Hindlimb muscle (tissue), 1 donor: ENCODE results near the gene DNHD1. TPM values are rescaled to one million over a fixed set of nuclear protein-coding genes. Genes with fewer than 3 reads are reported as not detected.

ENCODE experiments used
- DNase-seq: peaks from one replicate; pipeline ENCODE4 v3.0.0-alpha.2; 2013
- polyA plus RNA-seq: library from polyadenylated mRNA; unstranded; fragments of 120-200 nt; gene quantifications from one replicate; pipeline ENCODE4 v1.2.1, GENCODE V29; 2013; ENCODE audit not compliant: insufficient read length

The DNHD1 gene
- polyA plus RNA-seq, 1 donor, result 8.8 TPM

DNA sequence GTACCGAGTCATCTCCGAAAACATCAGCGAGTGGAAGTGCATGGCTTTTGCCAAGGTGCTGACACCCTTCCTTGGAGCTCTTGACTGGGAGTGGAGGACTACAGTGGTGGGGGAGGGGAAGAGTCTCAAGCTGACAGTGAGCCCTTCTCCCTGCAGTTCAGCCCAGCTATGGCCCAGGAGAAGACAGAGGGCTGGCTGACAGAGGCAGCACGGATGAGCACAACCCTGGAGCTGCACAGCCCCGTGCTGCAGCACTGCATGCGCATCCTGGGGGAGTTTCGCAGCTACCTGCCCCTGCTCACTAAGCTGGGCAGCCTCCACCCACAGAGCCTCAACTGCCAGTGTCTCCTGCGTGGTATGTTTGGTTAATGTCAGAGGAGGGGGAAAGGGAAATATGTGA is 41.4 kb downstream of the DNHD1 start:
- no peak for DNase-seq

DNA sequence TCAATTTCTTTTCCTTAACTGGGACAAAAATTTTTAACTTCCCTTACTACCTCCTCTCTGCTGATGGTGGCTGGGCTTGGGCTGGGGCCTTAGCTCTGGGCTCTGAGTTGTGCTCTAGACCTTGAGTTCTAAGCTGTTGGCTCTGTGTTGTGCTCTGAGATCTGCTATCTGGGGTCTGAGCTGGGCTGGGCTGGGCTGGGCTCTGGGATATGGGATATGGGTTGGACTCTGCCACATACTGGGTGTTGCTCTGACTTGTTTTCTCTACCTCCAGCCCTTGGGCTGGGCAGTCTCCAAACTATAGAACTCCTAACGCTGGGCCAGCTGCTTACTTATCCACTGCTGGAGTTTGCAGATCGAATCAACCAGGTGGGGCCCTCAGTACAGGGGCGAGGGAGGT is 41.9 kb downstream of the DNHD1 start:
- DNase-seq, result no peak

DNA sequence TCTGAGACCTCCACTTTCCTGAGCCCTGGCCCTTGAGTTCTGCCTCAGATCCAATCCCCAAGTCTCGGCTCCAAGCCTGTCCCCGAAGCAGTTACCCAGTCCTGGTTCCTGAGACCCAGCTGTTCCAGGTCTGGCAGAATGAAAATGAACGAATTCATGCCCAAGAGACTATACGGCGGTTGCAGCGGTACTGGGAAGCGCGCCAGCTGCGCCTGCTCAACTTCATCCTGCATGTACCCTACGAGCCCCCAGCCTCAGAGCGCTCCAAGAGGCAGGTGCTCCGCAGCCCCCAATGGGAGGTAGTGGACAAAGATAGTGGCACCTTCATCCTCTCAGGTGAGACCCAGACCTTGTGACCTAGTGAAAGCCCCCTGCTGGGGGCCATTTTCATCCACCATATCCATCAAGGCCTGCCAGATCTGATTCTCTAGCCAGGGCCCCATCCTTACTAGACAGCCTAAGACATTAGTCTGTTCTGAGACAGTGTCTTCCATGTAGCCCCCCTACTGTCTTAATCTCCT is 42.7 kb downstream of the DNHD1 start:
- no peak for DNase-seq

DNA sequence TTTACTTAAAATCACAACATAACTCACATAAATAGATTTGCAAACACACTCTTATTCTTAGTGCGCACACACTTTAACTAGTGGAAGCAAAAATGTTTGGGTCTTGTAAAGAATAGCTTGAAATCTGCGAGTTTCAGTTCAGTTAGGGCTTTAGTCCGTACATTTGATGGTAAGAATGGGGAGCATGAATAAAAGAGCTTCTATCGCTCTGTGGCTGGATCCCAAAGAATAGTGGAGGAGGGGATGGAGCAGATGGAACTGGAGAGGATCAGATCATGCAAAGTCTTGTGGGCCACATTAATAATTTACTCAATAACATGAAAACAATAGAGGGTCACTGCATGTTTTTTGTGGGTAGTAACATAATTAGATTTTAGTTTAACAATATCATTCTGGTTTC is 44.3 kb downstream of the DNHD1 start:
- DNase-seq, result no peak

DNA sequence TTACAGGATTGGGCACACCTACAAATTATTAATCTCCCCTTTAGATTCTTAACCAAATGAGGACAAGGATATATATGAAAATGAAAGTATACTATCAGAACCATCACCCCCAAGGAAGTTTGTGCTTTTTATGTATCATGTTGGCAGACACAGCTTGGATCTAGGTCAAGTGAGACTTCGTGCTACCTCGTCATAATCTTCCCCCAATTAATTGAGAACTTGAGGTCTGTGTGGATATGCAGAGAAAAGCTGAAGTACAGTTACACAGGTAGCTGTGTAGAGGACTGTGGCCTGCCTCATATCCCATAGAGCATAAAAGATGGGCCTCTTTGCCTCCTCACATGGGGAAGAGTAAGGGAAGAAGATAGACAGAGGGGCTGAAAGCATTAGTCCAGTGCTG is 45.6 kb downstream of the DNHD1 start:
- no peak for DNase-seq

DNA sequence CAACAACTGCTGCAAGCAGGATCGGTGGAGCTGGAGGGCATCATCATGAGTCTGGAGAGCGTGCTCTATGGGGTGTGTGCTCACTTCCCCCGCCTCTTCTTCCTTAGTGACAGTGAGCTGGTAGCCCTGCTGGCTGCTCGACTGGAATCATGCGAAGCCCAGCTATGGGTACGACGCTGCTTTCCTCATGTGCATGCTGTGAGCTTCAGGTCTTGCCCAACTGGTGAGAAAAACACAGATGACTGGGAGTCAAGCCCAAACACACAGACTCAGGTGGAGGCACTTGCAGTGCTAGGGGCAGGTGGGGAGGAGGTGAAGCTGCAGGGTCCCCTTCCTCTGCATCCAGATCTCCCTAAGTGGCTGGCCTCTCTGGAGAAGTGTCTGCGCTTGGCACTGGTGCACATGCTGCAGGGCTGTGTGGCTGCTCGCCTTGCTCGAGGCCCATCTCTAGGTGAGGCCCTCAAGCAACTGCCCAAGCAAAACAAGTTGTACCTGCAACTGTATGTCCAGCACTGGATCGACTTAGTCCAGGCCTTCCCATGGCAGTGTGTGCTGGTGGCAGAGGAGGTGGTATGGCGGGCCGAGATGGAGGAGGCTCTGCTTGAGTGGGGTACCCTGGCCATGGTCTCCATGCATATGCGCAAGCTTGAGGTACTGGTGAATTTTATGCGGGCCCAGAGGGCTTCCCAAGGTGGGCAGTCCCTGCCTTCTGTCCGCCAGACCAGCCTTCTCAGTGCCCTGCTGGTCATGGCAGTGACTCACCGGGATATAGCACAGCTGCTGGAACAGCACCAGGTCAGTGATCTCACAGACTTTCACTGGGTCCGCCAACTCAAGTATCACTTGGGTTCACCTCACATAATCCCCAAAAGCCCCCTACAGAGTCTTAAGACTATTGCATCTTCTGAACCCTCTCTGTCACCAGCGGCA is 48.1 kb downstream of the DNHD1 start:
- DNase-seq, result no peak

DNA sequence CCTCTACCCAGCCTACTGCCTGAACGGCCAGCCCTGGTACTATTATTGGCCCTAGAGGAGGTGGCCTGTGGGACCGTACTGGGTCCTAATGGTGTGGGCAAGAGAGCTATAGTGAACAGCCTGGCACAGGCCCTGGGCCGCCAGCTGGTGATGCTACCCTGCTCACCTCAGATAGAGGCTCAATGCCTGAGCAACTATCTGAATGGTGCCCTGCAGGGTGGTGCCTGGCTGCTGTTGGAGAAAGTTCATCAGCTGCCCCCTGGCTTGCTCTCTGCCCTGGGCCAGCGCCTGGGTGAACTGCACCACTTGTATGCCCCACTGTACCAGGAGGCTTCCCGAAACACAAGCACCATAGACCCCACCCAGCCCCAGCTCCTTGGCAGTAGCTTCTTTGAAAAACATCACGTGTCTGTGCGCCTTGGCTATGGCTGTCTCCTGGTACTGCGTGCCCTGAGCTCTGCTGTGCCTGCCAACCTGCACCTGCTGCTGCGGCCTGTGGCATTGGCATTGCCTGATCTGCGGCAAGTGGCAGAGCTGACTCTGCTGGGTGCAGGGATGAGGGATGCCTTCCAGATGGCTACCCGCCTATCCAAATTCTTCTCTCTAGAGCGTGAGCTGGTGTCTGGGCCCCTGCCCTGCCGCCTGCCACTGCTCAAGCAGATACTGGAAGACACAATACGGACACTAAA is 49.0 kb downstream of the DNHD1 start:
- no peak for DNase-seq

- DNase-seq, result no peak
Measured at GRCh38 chr11:6546735-6547134, 49.7 kb downstream of the DNHD1 start.

DNA sequence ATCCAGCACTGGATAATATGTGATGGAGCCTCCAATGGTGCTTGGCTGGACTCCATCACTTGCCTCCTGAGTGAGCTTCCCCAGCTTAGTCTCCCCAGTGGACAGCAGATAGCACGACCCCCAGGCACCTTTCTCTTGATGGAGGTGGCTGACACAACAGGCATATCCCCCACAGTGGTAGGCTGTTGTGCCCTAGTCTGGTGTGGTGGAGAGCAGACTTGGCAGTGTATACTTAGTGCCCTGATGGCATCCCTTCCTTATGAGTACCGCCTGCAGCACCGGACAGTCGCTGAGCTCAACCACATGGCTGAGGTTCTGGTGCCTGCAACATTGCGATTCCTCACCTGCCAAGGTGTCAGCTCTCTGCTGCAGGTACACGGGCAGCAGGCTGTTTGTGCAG is 50.1 kb downstream of the DNHD1 start:
- DNase-seq, result no peak

DNA sequence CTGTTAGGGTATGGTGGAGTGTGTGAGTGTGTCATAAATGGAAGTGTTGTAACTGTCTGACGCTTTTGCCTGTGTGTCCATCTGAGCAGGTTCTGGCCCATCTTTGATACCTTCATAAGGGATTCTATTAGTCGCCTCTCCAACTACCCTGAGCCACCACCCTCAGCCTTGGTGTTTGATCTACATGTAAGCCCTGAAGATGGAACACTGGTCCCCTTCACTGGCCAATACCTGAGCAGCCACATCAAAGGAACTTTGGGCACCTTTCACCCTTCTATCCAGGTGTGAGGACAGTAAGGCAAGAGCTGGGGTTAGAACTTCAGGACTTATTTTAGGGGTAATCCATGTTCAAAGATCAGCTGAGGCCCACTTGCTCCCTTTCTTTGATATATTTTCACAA is 51.0 kb downstream of the DNHD1 start:
- no peak for DNase-seq

- no peak for DNase-seq
Measured at GRCh38 chr11:6548641-6549040, 51.6 kb downstream of the DNHD1 start.

DNA sequence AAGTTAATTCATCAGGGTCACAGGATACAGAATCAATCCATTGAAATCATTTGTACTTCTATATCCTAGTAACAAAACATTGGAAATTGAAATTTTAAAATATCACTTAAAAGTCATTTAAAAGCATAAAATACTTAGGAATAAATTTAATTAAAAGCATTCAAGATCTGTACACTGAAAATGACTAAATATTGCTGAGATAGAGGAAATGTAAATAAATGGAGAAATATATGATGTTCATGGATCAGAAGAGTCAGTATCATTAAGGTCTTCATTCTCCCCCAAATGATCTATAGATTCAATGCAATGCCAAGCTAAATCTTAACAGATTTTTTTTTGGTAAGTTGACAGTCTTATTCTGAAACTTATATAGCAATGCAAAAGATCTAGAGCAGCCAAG is 56.6 kb downstream of the DNHD1 start:
- no peak for DNase-seq

- no peak for DNase-seq
Measured at GRCh38 chr11:6554828-6555706, 58.0 kb downstream of the DNHD1 start.

- no peak for DNase-seq
Measured at GRCh38 chr11:6556139-6556949, 59.3 kb downstream of the DNHD1 start.

DNA sequence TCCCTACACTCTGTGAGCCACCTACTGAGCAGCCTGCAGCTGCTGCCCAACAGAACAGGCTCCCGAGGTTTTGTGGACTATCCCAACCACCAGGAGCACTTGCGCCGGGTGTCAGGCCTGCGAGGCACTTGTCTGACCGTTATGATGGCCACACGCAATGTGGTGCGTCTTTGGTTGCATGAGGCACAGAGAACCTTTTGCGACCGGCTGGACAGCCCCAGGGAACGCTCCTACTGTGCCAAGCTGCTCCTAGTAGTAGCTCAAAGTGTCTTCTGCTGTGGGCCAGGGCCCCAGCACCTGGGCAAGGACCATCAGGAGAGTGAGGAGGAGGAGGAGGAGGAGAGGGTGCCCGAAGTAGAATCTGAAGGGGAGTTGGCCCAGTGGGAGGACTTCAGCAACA is 60.0 kb downstream of the DNHD1 start:
- no peak for DNase-seq

DNA sequence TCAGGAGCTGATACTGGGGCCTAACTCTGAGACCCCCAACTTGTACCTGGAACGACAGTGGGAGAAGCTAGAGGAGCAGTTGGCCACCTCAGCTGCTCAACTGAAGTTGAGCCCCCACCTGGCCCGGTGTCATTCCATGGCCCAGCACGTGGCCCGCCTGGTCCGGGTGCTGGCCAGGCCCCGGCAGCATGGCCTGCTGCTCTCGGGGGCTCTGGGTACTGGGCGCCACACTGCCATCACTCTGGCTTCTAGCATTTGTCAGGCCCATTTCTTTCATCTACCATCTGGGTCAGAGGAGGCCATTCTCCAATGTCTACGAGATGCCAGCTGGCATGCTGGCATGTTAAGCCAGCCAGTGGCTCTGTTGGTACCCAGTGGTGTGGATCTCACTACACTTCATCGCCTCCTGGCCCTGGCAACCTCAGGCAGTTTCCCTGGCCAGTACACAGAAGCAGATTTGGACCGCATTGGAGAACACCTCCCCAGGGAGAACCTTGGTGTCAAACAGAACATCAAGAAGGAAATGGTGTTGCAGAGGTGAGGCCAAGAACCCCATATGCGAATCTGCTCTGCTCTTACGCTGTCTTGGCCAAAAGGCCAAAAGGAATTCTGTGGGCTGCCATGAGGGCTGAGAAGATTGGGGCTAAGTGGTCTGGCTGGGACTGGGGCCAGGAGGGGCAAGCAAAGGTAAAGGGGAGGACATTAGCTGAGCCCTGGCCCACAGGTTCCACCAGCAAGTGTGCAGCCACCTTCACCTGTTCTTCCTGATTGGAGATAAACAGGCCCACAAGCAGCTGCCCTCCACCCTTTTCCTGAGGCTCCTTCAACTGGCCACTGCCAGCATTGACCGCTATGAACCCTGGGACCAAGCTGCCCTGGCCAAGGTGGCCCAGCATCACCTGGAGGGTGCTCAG is 60.9 kb downstream of the DNHD1 start:
- DNase-seq, result no peak

DNA sequence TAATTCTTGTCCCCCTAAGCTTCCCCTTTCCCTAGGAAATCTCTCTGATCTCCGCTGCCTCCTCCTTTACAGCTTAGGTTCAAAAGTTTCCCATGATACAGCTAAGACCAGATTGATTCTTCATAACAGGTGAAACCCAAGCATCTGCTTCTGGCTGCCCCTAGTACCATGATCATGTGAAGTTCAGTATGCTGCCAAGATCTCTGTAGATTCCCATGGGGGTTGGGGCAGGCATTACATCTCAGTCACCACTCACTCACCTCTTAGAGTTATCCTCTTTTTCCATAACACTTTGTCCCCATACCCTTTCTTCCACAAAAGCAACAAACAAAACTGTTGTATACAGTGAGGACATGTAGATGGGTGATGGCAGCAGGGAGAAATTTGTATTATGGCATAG is 62.3 kb downstream of the DNHD1 start:
- no peak for DNase-seq

DNA sequence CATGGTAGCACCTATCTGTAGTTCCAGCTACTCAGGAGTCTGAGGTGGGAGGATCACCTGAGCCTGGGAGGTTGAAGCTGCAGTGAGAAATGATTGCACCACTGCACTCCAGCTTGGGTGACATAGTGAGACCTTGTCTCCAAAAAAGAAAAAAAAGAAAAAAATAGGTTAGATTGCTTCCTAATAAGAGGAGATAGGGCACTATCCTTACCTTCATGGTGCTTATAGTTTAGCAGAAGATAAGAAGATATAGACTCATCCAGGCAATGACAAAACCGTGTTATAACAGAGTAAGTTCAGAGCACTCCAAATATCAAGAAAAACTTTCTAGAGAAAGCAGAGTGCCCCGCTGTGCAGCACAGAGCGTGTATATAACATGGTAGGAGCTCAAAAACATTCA is 64.2 kb downstream of the DNHD1 start:
- no peak for DNase-seq

GRCh38 chr11:6563121-6563619 is 66.1 kb downstream of the DNHD1 start:
- no peak for DNase-seq

DNA sequence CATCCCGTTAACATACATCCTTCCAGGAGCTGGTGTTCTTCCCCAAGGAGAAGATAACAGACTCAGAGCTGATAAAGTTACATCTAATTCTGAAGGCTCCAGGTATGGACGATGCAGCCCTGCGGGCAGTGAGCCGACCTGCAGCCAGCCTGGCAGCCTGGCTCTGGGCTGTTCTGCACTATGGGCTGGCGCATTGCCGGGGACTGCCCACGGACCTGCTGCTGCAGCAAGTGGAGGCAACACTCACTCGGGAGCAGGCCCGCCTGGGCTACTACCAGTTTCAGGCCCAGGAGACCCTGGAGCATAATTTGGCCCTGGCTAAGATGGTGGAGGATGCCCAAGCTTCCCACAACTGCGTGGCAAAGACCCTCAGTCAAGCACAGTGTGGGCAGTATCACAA is 66.6 kb downstream of the DNHD1 start:
- no peak for DNase-seq

GRCh38 chr11:6565325-6565724 is 68.2 kb downstream of the DNHD1 start:
- DNase-seq, result no peak
